ENCODE measurements around the gene THAP11. TPM values are rescaled to one million over a fixed set of nuclear protein-coding genes. Genes with fewer than 3 reads are reported as not detected.

THAP11 gene
- total and polyA plus RNA-seq, 2 of the 13 experiments (the other 11 are each of a cell fraction or from before 2014, with no cell fraction given) = 44.2 to 53.4 TPM

DNA sequence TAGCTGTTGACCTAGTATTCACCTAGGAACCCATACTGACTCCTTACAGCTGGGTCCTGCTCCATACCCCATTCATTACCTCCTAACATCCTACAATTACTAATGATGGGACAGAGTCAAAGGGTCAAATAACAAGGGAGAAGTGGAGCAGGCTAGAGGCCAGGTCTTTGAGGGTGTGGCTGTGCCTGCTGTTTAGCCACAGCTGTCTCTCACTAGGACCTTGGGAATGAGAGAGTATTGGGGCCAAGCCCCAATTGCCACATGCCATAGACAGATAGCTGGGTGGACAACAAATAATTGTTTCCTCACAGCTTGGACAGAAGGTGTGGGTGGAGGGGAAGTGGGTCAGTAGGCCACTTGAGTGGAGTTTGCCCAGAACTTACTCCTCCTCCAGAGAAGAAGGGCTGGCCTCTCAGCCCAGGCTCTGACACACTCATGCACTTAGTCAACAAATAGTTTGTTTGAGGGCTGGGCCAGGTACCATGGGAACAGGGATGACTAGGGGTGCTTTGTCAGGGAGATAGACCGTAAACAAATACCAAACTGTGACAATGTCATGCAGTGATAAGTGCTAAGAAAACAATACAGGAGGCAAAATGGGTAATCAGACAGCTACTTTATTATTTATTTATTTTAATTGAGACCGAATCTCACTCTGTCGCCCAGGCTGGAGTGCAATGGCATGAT, 15.6 kb downstream of the THAP11 start (continued):
- TF ChIP-seq, protein P1, sequence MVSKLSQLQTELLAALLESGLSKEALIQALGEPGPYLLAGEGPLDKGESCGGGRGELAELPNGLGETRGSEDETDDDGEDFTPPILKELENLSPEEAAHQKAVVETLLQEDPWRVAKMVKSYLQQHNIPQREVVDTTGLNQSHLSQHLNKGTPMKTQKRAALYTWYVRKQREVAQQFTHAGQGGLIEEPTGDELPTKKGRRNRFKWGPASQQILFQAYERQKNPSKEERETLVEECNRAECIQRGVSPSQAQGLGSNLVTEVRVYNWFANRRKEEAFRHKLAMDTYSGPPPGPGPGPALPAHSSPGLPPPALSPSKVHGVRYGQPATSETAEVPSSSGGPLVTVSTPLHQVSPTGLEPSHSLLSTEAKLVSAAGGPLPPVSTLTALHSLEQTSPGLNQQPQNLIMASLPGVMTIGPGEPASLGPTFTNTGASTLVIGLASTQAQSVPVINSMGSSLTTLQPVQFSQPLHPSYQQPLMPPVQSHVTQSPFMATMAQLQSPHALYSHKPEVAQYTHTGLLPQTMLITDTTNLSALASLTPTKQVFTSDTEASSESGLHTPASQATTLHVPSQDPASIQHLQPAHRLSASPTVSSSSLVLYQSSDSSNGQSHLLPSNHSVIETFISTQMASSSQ (IDR thresholded peaks at IDR 0.05; ENCODE audit: low read depth) = no peak
- TF ChIP-seq, protein P1 (CRISPR knock-in tag; IDR thresholded peaks at IDR 0.05; ENCODE audit: borderline replicate concordance) = no peak
- TF ChIP-seq, protein P2, sequence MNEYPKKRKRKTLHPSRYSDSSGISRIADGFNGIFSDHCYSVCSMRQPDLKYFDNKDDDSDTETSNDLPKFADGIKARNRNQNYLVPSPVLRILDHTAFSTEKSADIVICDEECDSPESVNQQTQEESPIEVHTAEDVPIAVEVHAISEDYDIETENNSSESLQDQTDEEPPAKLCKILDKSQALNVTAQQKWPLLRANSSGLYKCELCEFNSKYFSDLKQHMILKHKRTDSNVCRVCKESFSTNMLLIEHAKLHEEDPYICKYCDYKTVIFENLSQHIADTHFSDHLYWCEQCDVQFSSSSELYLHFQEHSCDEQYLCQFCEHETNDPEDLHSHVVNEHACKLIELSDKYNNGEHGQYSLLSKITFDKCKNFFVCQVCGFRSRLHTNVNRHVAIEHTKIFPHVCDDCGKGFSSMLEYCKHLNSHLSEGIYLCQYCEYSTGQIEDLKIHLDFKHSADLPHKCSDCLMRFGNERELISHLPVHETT (CRISPR knock-in tag; conservative IDR thresholded peaks at IDR 0.05) = no peak
- TF ChIP-seq, protein P3, sequence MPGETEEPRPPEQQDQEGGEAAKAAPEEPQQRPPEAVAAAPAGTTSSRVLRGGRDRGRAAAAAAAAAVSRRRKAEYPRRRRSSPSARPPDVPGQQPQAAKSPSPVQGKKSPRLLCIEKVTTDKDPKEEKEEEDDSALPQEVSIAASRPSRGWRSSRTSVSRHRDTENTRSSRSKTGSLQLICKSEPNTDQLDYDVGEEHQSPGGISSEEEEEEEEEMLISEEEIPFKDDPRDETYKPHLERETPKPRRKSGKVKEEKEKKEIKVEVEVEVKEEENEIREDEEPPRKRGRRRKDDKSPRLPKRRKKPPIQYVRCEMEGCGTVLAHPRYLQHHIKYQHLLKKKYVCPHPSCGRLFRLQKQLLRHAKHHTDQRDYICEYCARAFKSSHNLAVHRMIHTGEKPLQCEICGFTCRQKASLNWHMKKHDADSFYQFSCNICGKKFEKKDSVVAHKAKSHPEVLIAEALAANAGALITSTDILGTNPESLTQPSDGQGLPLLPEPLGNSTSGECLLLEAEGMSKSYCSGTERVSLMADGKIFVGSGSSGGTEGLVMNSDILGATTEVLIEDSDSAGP (CRISPR knock-in tag; IDR thresholded peaks at IDR 0.05; ENCODE audit: borderline replicate concordance) = peak; percentile 25; the same call in 1 of the 2 replicates
- TF ChIP-seq RAD51 (IDR thresholded peaks at IDR 0.05; ENCODE audit: borderline replicate concordance) = no peak
- TF ChIP-seq NFRKB (IDR thresholded peaks at IDR 0.05) = no peak
- TF ChIP-seq ZSCAN20 (CRISPR knock-in tag; IDR thresholded peaks at IDR 0.05; ENCODE audit: borderline replicate concordance) = no peak
- TF ChIP-seq, protein P4, sequence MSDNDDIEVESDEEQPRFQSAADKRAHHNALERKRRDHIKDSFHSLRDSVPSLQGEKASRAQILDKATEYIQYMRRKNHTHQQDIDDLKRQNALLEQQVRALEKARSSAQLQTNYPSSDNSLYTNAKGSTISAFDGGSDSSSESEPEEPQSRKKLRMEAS (IDR thresholded peaks at IDR 0.05) = no peak; the same call in none of the 2 replicates
- TF ChIP-seq, protein P5, sequence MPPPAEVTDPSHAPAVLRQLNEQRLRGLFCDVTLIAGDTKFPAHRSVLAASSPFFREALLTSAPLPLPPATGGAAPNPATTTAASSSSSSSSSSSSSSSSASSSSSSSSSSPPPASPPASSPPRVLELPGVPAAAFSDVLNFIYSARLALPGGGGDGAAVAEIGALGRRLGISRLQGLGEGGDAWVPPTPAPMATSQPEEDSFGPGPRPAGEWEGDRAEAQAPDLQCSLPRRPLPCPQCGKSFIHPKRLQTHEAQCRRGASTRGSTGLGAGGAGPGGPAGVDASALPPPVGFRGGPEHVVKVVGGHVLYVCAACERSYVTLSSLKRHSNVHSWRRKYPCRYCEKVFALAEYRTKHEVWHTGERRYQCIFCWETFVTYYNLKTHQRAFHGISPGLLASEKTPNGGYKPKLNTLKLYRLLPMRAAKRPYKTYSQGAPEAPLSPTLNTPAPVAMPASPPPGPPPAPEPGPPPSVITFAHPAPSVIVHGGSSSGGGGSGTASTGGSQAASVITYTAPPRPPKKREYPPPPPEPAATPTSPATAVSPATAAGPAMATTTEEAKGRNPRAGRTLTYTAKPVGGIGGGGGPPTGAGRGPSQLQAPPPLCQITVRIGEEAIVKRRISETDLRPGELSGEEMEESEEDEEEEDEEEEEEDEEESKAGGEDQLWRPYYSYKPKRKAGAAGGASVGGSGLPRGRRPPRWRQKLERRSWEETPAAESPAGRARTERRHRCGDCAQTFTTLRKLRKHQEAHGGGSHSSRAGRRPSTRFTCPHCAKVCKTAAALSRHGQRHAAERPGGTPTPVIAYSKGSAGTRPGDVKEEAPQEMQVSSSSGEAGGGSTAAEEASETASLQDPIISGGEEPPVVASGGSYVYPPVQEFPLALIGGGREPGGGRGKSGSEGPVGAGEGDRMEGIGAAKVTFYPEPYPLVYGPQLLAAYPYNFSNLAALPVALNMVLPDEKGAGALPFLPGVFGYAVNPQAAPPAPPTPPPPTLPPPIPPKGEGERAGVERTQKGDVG (CRISPR knock-in tag; IDR thresholded peaks at IDR 0.05; ENCODE audit: borderline replicate concordance) = no peak
- TF ChIP-seq POLR2AphosphoS2 (IDR thresholded peaks at IDR 0.05; ENCODE audit: low read depth, low read length) = no peak
- TF ChIP-seq ZNF614 (CRISPR knock-in tag; IDR thresholded peaks at IDR 0.05; ENCODE audit: borderline replicate concordance) = no peak
- TF ChIP-seq, protein P6, sequence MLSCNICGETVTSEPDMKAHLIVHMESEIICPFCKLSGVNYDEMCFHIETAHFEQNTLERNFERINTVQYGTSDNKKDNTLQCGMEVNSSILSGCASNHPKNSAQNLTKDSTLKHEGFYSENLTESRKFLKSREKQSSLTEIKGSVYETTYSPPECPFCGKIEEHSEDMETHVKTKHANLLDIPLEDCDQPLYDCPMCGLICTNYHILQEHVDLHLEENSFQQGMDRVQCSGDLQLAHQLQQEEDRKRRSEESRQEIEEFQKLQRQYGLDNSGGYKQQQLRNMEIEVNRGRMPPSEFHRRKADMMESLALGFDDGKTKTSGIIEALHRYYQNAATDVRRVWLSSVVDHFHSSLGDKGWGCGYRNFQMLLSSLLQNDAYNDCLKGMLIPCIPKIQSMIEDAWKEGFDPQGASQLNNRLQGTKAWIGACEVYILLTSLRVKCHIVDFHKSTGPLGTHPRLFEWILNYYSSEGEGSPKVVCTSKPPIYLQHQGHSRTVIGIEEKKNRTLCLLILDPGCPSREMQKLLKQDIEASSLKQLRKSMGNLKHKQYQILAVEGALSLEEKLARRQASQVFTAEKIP (CRISPR knock-in tag; IDR thresholded peaks at IDR 0.05; ENCODE audit: borderline replicate concordance) = no peak
- peak; percentile 14; the same call in 1 of the 2 replicates for TF ChIP-seq NR2C2 (CRISPR knock-in tag; IDR thresholded peaks at IDR 0.05; ENCODE audit: borderline replicate concordance)
- 0 out of 2 replicates have a peak, but pooled peaks have one; percentile 36 for TF ChIP-seq ERF (CRISPR knock-in tag; IDR thresholded peaks at IDR 0.05)
- TF ChIP-seq CC2D1A (CRISPR knock-in tag; IDR thresholded peaks at IDR 0.05) = no peak
- no peak for TF ChIP-seq ZC3H13 (CRISPR knock-in tag; IDR thresholded peaks at IDR 0.05)

Data from HepG2 (cell line).